GM19324 (cell line): ENCODE results near the gene RAP2A.

Experiments
- ATAC-seq: cut with Tn5 transposase; IDR thresholded peaks from one replicate; pipeline ENCODE4 v1.9.1; 2021; ENCODE audit warnings: mild to moderate bottlenecking, moderate library complexity; ENCODE audit not compliant: unreplicated experiment, low FRiP score

Gene RAP2A

GRCh38 chr13:97433727-97434396 is at the start of gene RAP2A:
RAP2A (plus strand) TSS chr13:97434169; CDS start chr13:97434471, 302 bp downstream.
- peak; percentile 49 for ATAC-seq

DNA sequence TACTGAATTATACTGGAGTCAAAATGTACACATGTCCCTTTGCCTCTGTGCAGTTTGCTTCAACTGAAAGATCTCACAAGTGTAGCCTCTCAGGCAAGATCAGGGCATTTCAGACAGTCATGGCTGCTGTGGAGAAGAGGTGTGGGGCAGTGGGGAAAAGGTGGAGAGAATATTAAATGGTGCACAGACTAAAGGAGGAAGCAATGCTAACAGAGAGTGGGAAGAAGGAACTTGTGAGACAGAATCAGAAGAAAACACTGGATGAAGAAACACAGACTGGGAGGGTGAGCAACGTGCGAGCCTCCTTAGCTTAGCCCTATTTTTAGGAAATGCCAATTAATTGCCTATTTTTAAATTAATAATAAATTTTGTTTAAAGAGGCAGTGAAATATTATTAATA is 49.6 kb upstream of the RAP2A start:
- no peak for ATAC-seq

DNA sequence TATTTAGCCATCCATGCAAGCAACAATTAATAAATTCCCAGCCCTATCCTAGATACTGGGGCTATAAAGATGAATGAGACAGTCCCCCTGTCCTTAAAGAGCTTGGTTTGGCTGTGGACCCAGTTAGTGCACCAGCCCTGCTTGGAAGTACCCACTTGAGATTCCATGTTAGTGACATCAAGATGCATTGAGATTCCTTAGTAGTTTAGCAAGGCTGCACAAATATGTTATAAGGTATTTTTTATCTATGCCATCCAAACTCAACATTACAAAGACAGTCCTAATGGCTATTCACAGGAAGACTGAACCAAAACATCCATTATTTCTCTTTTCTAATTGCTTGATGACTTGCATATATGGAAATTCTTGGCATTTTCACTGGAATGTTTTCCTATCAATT is 48.8 kb upstream of the RAP2A start:
- ATAC-seq = no peak

- ATAC-seq = no peak
Measured at GRCh38 chr13:97385854-97386253, 48.1 kb upstream of the RAP2A start.

GRCh38 chr13:97386801-97387484 is 47.0 kb upstream of the RAP2A start:
- no peak for ATAC-seq

DNA sequence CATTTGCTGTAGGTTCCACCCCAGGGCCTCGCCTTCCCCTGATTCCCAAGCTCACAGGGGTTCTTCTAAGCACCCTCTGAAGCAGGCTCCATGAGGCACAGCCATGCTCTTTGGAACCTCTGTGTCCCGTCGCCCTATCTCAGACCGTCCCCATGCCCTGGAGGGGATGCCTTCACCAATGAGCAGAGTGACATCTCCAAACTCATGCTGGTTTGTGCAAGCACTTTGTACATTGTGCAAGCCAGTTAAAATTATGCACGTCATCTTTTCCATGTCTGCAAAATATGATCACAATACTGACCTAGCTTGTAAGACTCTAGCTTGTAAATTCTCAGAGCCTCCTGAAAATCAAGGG is 46.5 kb upstream of the RAP2A start:
- no peak for ATAC-seq

GRCh38 chr13:97387890-97388289 is 46.1 kb upstream of the RAP2A start:
- ATAC-seq = no peak

DNA sequence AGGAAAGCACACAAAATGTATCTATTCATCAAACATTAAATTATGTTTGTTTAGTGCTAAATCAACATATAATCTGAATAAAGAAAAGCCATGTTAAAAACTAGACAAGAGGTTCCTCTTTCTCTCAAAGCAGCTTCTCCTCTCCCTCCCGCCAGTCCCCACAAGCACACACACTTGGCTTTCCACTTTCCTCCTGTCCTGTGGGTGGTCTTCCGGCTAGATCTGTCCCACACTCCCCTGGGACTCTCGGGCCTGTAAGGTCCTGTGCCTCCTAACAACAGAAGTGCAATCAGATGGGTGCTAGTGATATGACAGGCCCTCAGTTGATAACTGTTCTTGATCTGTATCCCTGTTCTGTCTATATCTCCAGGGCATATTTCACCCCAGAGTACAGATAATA is 45.6 kb upstream of the RAP2A start:
- ATAC-seq = no peak

DNA sequence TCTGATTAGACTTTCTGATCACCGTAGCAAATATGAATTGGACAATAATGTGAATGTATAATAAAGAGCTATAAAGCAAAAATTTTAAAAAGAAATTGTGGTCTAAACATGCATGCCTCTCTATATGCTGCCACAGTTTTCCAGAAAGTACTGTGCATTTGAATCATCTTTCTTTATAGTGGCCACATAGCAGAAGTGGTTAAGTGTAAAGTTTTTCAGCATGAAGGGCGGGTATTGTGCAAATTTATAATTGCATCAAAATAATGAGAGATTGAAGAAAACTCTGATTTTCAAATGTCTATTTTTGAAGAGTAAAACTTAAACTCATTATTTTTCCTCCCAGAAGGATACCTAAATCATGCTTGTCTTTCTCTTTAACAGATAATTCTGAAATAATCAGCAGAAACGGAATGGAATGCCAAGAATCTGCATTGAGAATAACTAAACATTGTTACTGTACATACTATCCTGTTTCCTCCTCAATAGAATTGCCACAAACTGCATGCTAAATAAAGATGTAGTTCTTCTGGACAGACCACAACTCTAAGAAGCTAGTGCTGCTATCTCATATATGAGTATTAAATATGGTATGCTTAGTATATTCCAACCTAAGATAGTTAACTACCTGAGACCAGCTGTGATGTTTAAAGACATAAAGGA is 42.9 kb upstream of the RAP2A start:
- ATAC-seq = no peak

DNA sequence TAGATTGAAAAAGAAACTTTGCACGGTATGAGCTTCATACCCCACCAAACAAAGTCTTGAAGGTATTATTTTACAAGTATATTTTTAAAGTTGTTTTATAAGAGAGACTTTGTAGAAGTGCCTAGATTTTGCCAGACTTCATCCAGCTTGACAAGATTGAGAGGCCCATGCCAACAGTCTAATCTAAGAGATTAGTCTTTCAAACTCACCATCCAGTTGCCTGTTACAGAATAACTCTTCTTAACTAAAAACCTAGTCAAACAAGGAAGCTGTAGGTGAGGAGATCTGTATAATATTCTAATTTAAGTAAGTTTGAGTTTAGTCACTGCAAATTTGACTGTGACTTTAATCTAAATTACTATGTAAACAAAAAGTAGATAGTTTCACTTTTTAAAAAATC is 41.9 kb upstream of the RAP2A start:
- ATAC-seq = no peak

DNA sequence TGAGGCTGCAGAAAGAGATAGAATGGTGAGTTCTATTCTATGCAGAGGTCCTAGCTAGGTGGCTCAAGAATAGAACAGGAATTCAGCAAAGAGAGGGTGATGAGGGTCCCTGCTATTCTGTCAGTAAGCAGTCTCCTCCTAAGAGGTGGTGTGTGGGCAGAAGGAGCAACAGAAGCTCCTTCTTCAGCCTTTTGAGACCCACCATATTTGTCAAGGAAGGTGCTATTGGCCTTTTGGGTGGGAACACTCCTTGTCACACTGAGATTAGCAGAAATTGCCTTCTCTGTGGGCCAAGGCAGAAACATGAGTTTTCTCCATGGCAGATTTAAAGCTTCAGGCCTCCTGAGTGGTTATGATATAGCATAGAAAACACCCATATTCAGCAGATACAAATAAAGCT is 39.4 kb upstream of the RAP2A start:
- no peak for ATAC-seq

DNA sequence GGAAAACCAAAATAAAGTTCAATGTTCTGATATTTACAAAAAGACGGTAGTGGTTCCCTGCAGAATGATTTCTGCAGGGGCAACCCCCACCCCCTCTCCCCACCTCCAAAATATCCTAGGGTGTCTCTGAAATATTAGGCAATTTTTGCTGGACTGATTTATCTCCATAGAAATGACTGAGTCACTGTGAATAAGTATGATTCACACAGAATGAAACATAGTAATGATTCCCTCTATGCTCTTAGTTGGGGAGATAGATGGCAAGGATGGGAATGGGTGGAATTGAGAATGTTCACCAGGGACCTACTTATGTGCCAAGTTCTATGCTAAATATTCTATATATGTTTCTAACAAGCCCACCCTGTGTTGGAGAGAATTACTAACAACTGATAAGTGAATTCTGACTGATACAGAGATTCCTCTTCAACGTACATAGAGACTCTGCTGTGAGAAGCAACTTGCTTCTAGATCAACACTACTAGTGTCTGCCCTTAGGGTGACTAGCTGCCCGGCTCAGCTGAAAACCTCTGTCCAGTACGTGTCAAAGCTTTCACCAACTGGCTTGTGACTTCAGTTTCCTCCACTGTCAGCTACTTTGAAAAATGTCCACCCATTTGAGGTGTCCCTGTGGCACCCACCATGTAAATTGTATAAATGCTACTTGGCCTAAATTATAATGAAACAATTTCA is 38.4 kb upstream of the RAP2A start:
- no peak for ATAC-seq

- no peak for ATAC-seq
Measured at GRCh38 chr13:97397267-97397666, 36.7 kb upstream of the RAP2A start.

GRCh38 chr13:97401421-97401820 is 32.5 kb upstream of the RAP2A start:
- no peak for ATAC-seq

DNA sequence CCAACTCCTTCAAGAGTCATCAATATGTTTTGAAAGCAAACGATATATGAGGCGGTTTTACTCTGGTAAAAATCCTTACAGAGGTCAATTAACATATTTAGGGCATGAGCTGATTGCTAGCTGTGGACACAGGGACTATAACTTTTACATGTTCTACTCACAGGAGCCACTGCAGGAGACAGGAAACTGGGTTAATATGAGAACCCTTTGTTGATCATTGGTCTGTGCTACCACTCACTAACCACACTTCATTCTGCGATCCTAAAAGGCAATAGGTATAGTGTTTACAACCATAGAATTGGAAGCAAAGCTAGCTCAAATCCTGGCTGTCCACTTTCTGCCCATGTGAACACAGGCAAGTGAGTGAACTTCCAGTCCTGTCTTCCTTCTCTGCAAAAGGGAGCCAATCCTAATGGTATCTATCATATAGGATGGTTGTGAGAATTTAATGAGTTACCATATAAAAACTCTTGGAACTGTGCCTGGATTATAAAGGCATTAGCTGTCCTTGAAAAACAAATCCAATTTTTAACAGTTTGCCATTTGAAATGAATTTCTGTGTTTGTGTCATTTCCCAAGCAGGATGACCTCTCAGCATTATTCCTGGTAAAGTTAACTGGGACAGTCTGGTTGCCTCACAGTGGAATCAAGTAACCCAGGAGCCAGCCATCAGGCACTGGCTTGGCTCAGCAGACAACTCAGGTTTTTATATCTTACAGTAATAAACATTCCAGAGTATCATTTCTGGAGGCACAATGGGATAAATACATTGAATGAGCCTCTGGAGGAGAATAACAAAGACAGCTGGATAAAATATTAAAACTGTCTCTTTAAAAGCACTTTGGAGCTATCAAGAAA is 29.8 kb upstream of the RAP2A start:
- no peak for ATAC-seq

GRCh38 chr13:97407540-97407939 is 26.4 kb upstream of the RAP2A start:
- no peak for ATAC-seq

GRCh38 chr13:97408938-97409337 is 25.0 kb upstream of the RAP2A start:
- ATAC-seq = no peak

DNA sequence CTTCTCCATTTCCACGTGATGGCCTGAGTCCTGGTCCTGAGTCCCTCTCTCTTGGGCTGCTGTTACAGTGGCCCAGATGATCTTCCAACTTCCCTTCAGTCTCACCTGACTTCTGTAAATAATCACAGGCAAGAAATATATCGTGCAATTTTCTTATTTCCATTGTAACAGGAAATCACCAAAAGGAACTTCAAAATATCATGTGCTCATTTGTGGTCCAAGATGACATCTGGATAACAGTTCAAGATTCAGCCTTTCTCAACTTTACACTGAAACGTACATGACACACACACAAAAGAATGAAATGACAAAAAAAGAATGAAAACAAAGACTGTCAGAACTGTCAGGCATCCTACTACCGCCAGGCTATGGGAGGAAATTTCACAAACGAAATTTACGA is 22.0 kb upstream of the RAP2A start:
- ATAC-seq = no peak

- ATAC-seq = no peak
Measured at GRCh38 chr13:97413694-97414093, 20.3 kb upstream of the RAP2A start.

- ATAC-seq = no peak
Measured at GRCh38 chr13:97414392-97414791, 19.6 kb upstream of the RAP2A start.
